HG02610 (cell line): ENCODE data around the gene ADCY2.

Source experiments
- ATAC-seq: cut with Tn5 transposase; IDR thresholded peaks from one replicate; pipeline ENCODE4 v1.9.1; 2021; ENCODE audit warnings: mild to moderate bottlenecking, moderate library complexity; ENCODE audit not compliant: unreplicated experiment

The ADCY2 gene

DNA sequence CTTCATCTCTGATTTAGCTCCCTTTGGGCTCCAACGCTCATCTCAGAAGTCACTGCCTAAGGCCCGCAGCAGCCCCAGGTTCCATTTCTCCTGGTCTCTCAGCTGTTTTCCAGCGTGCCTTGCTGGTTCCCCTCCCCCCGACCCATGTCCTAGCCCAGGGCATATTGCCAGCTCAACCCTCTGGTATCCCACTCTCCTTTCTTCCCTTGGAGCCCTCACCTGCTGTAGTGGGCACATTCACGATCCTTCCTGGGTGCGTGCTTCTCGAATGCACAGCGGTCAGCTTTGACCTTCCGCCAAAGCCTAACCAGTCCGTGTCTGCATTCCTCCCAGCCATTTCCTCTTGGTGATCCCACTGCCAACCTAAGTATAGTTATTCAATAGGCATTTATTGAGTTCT, 418.9 kb downstream of the ADCY2 start:
- ATAC-seq, result no peak

DNA sequence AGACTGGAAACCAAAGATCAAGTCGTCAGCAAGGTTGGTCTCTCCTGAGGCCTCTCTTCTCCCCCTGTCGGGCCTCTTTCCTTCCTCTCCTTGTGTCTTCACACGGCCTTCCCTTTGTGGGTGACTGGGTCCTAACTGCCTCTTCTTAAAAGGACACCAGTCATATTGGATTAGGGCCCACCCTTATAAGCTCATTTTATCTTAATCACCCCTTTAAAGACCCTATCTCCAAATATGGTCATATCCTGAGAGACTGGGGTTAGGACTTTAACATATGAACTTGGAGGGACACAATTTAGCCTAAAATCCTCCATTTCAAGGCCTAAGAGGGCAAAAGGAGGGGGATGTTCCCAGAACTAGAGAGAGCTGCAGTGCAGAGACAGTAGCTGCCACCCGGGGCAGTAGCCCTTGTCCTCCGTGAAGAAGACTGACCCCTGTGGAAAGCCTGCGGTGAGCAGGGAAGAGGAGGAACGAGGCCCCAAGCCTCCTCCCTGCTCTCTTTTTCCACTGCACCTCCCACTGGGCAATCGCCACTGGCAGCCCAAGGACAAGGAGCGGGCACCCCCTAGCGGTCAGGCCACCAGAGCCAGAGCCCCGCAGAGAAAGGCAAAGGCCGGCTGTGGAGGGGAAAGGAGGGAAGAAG, 420.1 kb downstream of the ADCY2 start:
- peak; percentile 91 for ATAC-seq

DNA sequence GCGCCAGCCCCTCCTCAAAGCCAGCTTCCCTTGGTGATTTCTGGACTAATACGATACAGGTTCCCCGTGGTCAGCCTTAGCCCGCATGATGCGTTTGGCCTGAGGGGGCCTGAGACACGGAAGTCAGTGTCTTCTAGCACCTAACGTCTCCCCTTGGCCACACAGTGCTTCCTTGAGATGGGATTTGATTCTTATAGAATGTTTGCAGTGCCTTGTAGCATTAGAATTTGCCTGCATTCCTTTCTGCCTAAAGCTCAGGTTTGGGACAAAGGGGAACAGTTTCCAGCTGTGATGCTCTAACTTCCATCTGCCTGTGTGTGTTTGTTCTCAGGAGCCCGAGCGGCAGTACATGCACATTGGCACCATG, 420.6 kb downstream of the ADCY2 start:
- no peak for ATAC-seq

DNA sequence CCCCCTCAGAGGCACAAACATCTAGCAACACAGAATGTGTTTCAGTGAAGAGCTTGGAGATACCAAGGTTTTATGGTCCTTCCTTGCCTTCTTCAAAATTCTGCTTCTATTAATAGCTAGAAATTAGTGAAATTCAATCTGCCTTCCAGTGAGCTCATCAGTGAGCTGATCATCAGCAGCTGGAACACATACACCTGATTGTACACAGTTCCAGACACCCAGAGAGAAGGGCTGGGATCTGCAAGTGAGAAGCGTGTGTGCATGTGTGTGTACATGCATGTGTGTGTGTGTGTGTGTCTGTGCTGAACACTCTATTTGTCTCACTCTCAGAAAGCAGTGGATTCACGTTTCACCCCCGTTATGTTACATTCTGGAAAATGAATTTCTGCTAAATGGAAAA, 426.5 kb downstream of the ADCY2 start:
- no peak for ATAC-seq

DNA sequence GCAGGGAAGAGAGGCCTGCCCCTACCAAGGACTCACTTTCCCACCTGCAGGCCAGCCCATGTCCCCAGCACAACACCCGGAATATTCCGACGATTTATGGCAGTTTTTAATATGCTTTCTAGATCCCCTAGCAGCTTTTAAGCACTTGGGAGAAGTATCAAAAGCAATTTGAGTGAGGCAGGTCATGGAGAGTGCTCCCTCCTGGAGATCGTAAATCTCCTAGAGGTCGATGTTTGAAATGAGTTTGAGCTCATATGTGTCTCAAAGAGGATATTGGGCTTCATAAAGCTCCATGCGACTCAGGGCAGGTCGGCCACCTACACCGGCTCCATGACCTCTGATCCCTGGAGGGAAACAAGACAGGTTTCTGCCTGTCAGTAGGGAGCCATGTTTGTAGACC, 427.7 kb downstream of the ADCY2 start:
- no peak for ATAC-seq

DNA sequence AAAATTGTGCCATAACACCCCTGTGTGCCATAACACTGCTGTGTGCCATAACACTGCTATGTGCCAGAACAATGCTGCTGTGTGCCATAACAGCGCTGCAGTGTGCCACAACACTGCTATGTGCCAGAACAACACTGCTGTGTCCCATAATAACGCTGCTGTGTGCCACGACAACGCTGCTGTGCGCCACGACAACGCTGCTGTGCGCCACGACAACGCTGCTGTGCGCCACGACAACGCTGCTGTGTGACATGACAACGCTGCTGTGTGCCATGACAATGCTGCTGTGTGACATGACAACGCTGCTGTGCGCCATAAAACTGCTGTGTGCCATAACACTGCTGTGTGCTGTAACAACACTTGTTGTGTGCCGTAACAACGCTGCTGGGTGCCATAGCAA, 429.1 kb downstream of the ADCY2 start:
- ATAC-seq, result no peak

DNA sequence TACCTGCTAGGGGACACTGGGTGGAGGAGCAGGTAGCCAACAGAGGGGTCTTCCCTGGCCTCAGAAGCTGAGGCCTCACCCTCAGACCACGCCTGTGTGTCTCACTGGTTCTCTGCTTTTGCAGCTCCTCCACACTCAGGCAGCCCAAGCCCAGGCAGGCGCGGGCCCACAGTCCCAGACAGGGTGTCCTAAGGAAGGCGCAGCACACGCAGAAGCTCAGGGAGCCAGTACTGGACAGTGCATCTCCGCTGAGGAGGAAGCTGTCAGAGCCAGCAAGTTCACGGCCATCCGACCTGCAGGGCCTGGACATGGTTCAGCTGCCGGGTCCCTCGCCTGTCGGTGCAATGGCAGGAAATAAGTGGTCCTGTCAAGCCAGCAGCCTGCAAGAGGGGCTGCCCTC, 429.7 kb downstream of the ADCY2 start:
- ATAC-seq, result no peak

DNA sequence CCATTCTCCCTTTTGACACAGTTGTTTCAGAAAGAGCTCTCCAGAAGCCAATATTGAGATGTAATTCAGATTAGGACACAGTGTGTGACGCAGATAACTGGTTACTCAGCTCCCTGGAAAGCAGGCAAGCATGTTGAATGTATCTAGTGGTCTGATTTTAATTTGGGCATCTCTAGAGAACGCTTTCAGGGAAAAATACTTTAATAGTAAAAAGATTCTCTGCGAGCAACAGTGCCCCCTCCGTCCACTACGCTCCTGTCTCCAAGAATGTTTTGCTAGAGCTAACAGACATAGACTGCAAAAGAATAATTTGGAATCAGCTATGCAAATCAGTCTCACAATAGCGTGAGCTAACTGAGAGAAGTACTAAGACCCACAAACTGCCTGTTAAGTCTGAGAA, 431.7 kb downstream of the ADCY2 start:
- ATAC-seq, result no peak

DNA sequence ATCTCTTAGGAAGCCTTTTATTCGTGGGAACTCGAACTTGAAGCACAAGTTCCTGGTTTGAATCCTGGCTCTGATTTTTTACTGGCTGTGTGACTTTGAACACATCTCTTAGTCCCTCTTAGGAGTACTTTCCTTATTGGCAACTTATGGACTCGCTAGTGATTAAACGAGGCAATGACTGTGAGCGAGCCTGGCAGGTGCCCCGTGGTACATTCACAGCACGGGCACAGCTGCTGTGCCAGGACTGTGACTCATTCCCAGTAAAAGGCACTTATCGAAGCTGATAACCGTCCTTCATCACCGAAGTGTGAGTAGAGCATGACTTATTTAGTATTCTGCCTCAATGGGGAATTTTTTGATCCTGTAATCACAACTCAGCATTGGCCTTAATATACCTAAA, 432.3 kb downstream of the ADCY2 start:
- no peak for ATAC-seq

DNA sequence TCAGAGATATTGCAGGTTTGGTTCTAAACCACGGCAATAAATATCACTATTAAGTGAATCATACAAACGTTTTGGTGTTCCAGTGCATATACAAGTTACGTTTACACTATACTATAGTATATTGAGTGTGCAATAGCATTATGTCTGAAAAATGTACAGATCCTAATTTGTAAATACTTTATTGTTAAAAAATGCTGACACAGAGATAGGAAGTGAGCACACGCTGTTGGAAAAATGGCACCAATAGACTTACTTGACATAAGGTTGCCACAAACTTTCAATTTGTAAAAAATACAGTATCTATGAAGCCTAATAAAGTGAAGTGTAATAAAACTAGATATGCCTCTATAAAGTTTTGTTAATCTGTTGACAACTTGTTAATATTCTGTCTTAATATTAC, 439.0 kb downstream of the ADCY2 start:
- no peak for ATAC-seq

DNA sequence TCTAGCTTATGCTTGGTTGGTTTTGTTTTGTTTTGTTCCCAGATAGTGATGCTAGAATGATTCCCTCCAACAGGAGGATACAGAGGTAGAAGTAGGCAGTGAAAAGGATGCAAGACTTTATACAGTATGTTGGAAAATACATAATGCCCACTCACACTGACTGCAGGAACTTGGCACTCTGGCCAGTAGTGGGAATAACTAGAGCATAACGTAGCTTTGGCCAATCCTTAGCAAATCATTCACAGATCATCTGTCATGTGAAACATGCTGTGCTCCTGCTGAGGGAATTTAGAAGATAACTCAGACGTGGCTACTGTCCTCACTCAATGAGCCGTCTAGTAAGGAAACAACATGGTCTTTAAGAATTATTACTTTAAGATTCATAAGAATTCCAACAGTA, 441.5 kb downstream of the ADCY2 start:
- ATAC-seq, result no peak

DNA sequence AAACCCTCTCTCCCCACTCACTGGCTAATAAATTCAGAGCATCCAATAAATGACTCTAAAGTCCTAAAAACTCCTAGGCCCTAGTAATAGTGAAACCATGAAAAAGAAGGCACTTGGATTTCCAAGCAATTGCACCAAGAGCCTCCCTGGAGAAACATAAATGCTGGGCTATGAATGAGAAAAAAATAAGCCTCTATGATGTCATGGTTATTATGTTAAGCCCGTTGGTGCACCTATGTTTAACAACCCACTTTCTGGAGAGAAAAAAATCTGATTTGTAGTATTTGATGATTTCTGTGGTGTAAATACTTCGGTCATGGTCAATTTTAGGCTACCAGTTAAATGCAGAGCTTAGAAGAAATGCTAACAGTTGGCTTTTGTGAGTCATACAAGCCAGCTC, 446.6 kb downstream of the ADCY2 start:
- no peak for ATAC-seq

DNA sequence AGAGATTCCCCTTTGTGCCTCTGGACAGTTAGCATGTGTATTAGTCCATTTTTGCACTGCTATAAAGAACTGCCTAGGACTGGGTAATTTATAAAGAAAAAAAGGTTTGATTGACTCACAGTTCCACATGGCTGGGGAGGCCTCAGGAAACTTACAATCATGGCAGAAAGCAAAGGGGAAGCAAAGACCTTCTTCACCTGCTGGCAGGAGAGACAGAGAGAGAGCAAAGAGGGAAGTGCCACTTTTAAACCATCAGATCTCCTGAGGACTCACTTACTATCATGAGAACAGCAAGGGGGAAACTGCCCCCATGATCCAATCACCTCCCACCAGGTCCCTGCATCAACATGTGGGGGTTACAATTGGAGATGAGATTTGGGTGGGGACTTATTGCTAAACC, 449.0 kb downstream of the ADCY2 start:
- no peak for ATAC-seq

DNA sequence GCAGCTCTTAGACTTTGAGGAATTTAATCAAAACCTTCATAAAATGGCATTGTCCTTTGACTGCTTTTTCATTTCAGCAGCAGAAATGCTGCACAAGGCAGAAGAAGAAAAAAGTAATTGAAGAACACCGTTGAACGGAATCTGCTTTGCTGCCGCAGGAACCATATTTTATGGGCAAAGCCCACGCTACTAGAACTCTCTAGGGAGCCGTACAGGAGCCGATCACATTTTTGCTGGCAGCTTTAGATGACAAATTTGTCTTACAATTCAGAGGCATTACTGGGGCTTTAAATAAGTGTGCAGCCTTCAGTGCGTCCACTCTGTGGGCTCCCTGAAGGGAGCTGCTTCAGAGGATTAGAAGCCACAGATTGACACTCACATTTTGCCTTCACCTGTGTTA, 449.6 kb downstream of the ADCY2 start:
- no peak for ATAC-seq

DNA sequence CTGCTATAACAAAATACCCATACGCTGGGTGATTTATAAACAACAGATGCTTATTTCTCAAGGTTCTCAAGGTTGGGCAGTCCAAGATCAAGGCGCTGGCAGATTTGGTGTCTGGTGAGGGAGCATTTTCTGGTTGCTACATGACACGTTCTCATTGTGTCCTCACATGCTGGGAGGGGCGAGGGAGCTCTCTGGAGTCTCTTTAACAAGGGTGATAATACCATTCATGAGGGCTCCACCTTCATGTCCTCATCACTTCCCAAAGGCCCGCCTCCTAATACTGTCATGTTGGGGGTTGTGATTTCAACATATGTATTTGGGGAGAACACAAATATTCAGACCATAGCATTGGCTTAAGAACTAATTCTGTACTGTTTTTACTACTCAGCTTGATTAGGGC, 450.4 kb downstream of the ADCY2 start:
- no peak for ATAC-seq

DNA sequence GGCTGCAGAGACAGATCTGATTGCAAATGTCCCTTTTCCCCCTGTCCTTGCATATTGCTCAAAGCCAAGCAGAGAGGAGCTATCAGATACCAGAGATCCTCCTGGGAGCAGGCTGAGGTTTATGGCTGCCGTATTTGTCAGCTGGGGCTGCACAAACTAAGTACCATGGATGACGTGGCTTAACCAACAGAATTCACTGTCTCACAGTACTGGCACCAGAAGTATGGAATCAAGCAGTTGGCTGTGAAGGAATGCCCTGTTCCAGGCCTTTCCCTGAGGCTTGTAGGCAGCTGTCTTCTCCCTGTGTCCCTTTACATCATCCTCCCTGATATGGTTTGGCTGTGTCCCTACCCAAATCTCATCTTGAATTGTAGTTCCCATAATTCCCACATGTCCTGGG, 452.4 kb downstream of the ADCY2 start:
- no peak for ATAC-seq

DNA sequence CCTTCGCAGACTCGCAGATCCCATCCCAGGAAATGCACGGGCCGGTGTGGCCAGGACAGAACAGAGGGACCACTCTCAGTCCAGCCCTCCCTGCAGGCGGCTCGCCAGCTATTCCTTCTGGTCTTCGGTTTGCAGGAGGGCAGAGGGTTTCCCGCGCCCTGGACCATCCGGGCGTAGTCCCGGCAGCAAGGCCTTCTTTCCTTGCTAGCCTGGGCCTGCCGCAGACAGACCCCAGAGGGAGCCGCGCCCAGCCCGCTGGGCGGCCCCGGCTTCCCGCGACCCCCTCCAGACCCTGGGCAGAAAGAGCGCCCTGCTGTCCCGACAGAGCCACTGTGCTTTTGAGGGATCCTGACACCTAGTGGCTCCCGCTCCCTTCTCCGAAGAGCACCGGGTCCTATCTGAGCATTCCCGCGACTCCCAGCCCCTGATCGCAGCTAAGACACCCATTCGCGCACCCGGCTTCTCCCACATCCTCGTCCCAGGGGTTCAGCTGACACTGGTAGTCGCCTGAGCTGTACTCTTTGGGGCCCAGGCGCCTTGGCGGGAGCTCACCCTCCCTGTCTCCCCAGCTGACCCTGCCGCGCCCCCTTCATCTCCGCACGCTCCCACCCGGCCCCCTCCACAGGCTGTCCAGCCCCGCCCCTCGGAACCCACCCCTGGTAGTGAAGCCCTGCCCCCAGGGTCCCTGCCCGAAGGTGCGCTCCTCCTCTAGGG, 453.9 kb downstream of the ADCY2 start:
- no peak for ATAC-seq

DNA sequence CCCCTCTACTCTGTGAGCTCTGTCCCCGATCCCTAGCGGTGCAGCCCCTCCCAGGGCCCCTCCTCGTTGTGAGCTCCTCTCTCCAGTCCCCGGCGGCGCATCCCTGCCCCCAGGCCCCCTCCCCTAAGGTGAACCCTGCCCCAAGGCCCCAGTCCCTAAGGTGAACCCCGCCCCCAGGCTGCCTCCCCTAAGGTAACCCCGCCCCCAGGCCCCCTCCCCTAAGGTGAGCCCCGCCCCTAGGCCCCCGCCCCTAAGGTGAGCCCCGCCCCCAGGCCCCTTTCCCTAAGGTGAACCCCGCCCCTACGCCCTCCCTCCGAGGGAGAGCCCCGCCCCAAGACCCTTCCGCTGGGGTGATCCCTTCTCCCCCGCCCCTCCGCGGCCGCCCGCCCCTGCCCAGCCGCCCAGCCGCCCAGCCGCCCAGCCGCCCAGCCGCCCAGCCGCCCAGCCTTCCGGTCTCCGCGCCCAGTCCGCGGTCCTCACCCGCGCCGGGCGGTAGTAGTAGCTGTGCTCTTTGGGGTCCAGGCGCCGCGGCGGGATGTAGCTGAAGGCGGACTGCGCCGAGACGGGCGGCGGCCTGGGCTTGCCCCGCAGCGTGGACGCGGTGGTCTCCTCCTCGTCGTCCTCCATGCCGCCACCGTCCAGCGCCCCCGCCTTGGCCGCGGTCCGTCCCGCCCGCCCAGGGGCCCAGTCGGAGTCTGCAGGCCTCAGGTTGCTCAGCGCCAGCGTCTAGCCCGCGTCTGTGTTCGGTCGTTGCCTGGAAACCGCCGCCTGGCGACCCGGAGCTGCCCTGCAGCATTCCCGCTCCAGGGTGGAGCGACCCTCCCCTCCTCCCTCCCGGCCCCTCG, 454.7 kb downstream of the ADCY2 start, which contains the start of gene CFAP90:
Gene CFAP90, minus strand, starts transcription at position 739 of the 845 bp plus-strand sequence. Its CDS starts 112 bp downstream, at position 627.
- no peak for ATAC-seq

DNA sequence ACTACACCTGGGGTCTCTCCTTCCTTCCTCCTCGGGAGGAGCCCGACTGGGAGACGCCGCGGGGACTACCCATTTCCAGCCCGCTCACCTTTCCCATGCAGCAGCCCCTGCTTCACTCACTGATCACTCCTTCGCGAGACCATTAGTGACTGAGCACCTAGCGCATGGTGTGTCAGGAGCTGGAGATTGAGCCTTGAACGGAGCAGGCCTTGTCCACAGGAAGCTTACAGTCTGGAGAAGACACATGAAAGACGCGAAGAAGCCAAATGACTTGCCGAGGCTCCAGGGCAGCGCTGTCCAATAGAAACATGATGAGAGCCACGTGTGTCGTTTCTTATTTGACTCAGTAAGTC, 455.3 kb downstream of the ADCY2 start:
- ATAC-seq, result no peak

DNA sequence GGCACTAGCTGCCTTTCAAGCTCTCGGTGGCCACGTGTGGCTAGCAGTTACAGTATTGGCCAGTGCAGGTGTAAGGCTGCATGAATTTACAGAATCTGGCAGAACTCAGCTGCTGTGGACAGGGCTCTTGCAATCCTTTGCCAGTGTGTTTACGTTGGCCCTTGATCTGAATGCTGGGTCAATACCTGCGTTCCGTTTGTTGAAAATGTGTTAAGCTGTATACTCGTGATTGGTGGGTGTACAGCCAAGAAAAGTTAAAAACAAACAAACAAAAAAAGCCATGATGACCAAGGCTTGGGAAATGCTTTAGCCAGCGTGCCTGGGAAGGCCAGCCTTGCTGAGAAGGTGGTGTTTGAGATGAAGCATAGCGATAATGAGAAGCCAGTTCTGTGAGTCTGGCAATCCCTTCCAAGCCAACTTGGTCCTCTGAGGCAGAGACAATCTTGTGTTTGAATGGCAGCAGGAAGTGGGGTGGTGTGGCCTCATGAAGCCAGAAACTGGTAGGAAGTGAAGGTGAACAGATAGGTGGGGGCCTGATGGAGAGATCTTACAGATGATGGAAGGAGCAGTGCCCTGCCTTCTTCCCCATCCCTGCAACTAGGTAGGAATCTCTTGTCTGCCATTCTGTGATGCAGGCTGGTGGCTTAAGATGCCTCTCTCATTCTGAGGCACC, 455.8 kb downstream of the ADCY2 start:
- ATAC-seq, result no peak

DNA sequence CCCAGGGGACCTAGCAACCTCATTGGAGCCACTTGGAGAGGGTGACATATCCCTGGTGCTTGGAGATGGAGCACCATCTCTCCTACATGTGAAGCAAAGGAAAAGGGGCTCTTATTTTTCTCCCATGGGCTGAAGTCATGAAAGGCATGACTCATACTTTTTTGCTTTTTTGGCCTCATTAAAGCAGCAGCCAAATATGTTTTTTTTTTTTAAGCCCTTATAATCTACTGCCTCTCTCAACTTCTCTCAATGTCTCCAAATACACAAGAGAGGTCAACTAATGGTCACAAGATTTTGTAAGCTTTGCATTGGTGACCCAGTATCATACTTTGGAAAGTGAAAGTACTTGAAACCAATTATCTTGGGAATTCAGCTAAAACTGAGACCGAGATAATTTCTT, 456.6 kb downstream of the ADCY2 start:
- ATAC-seq, result no peak

DNA sequence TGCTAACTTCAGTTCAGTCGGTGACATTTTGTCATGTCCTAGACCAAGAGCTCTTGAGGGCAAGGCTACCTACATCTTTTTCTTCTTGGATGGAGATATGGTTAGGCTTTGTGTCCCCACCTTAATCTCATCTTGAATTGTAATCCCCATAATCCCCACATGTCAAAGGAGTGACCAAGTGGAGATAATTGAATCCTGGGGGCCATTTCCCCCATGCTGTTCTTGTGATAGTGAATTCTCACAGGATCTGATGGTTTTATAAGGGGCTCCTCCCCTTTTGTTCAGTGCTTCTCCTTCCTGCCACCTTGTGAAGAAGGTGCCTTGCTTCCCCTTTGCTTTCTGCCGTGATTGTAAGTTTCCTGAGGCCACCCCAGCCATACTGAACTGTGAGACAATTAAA, 457.1 kb downstream of the ADCY2 start:
- ATAC-seq, result no peak
